ENCODE measurements around the gene CPXM1. TPM values are rescaled to one million over a fixed set of nuclear protein-coding genes. Genes with fewer than 3 reads are reported as not detected.

Gene CPXM1
- total and polyA plus RNA-seq, 7 donors = 0.27 to 1.3 (median 0.44) TPM

- TF ChIP-seq, protein P1, sequence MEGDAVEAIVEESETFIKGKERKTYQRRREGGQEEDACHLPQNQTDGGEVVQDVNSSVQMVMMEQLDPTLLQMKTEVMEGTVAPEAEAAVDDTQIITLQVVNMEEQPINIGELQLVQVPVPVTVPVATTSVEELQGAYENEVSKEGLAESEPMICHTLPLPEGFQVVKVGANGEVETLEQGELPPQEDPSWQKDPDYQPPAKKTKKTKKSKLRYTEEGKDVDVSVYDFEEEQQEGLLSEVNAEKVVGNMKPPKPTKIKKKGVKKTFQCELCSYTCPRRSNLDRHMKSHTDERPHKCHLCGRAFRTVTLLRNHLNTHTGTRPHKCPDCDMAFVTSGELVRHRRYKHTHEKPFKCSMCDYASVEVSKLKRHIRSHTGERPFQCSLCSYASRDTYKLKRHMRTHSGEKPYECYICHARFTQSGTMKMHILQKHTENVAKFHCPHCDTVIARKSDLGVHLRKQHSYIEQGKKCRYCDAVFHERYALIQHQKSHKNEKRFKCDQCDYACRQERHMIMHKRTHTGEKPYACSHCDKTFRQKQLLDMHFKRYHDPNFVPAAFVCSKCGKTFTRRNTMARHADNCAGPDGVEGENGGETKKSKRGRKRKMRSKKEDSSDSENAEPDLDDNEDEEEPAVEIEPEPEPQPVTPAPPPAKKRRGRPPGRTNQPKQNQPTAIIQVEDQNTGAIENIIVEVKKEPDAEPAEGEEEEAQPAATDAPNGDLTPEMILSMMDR (IDR thresholded peaks at IDR 0.05) = no peak
- ATAC-seq (no peak), DNase-seq (no peak)
- H3K36me3 ChIP-seq (ENCODE audit: insufficient read depth in 1 of 2, low read depth in 1 of 2) = no peaks in the 10 kb centered on the region
- H3K27ac ChIP-seq = no peak overlapping the region
- no peak overlapping the region for H3K4me3 ChIP-seq
- peaks cover 0 to 70% (median 17%) of the 10 kb centered on the region in 3 donors for H3K27me3 ChIP-seq (ENCODE audit: insufficient read depth in 3 of 3, low read length in 2 of 3)
- no peaks in the 10 kb centered on the region for H3K9me3 ChIP-seq
- intact Hi-C loops (cut with DNase I) = no loop called here
- 74 to 81% (median 74%) methylated on average over 4 of the region's 4 CpGs for WGBS, 3 donors
- no peaks in the 10 kb centered on the region for H3K4me1 ChIP-seq
Measured at GRCh38 chr20:2745936-2746635, 54.3 kb downstream of the CPXM1 start.

DNA sequence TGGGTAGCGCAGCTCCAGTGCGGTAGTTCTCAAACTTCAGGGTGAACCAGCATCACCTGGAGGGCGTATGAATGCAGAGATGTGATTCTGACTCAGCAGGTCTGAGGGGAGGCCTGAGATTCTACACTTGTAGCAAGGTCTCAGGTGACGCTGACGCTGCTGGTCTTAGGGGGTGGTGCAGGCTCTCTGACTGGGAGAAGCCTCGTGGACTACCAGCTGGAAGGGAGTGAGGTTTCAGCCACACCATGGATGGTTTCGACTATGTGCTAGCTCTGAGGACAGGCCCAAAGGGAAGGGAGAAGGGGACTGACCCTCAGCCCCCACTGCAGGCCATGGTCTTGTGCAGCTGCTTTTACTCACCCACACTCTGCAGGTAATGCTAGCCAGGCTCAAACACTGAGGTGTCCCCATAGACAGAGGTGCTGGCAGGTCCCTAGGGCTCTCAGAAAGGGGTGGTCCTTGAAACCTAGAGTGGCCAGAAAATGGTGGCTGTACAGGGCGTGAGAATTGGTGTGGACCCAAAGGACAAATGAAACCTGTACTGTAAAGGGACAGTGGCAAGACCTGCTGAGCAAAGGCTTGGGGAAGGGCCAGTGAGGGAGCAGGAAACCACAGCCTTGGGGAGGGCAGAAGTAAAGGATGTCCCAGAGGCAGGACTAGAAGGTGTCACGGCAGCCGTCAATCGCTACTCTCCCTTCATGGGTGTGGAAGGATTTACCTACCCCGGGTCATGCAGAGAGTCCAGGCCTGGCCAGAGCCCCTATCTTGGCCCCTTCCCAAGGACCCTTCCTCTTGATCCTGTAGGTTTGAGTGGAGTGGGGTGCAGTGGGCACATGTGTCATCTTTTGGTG lies 55.1 kb downstream of the CPXM1 start:
- H3K27me3 ChIP-seq (ENCODE audit: insufficient read depth in 3 of 3, low read length in 2 of 3) = peaks cover 0 to 62% (median 13%) of the 10 kb centered on the region in 3 donors
- 70 to 80% (median 77%) methylated on average over 12 of the region's 12 CpGs for WGBS, 3 donors
- H3K27ac ChIP-seq = no peak overlapping the region
- intact Hi-C loops (cut with DNase I) = no loop called here
- ATAC-seq = no peak
- H3K4me3 ChIP-seq = no peak overlapping the region
- H3K4me1 ChIP-seq = no peaks in the 10 kb centered on the region
- TF ChIP-seq, protein P1 (IDR thresholded peaks at IDR 0.05) = no peak
- H3K36me3 ChIP-seq (ENCODE audit: insufficient read depth in 1 of 2, low read depth in 1 of 2) = no peaks in the 10 kb centered on the region
- DNase-seq = no peak
- no peaks in the 10 kb centered on the region for H3K9me3 ChIP-seq

Other genes starting within 250 kb of the CPXM1 start
- gene NOP56, start 148.0 kb downstream of the CPXM1 start, total RNA-seq = 100 to 1,000 TPM in 2 of 4 donors, 10 to 100 TPM in 2; 90.9 to 114 (median 102) TPM
- gene NOP56, start 148.0 kb downstream of the CPXM1 start, polyA plus RNA-seq = 100 to 1,000 TPM in 1 of 3 donors, 10 to 100 TPM in 2; 63.2 to 173 (median 84.1) TPM
- 100 to 1,000 TPM in 2 of 4 donors, 10 to 100 TPM in 2; 58.8 to 153 (median 97.6) TPM for gene IDH3B, start 136.4 kb downstream of the CPXM1 start, total RNA-seq
- gene IDH3B, start 136.4 kb downstream of the CPXM1 start, polyA plus RNA-seq = 100 to 1,000 TPM in 2 of 3 donors, 10 to 100 TPM in 1; 86.0 to 262 (median 166) TPM
- gene EBF4, start 107.8 kb downstream of the CPXM1 start, total RNA-seq = 1 to 10 TPM; 1.2 to 1.9 (median 1.5) TPM
- under 1 TPM; 0.42 to 0.87 (median 0.52) TPM for gene EBF4, start 107.8 kb downstream of the CPXM1 start, polyA plus RNA-seq
- gene C20orf141, start 14.4 kb upstream of the CPXM1 start, total RNA-seq = not detected
- not detected for gene C20orf141, start 14.4 kb upstream of the CPXM1 start, polyA plus RNA-seq
- not detected for gene TMEM239, start 15.7 kb upstream of the CPXM1 start, total RNA-seq
- gene TMEM239, start 15.7 kb upstream of the CPXM1 start, polyA plus RNA-seq = not detected
- gene PCED1A, start 40.0 kb upstream of the CPXM1 start, total RNA-seq = 10 to 100 TPM in 1 of 4 donors, 1 to 10 TPM in 3; 4.8 to 11.5 (median 8.0) TPM
- 1 to 10 TPM; 4.2 to 6.5 (median 5.7) TPM for gene PCED1A, start 40.0 kb upstream of the CPXM1 start, polyA plus RNA-seq
- gene VPS16, start 40.1 kb upstream of the CPXM1 start, total RNA-seq = 10 to 100 TPM; 19.2 to 25.5 (median 23.7) TPM
- gene VPS16, start 40.1 kb upstream of the CPXM1 start, polyA plus RNA-seq = 10 to 100 TPM; 17.1 to 20.2 (median 18.1) TPM
- 10 to 100 TPM; 15.0 to 19.9 (median 18.2) TPM for gene PTPRA, start 72.9 kb upstream of the CPXM1 start, total RNA-seq
- 1 to 10 TPM; 7.6 to 9.6 (median 8.2) TPM for gene PTPRA, start 72.9 kb upstream of the CPXM1 start, polyA plus RNA-seq
- gene GNRH2, start 243.0 kb upstream of the CPXM1 start, total RNA-seq = not detected
- gene GNRH2, start 243.0 kb upstream of the CPXM1 start, polyA plus RNA-seq = under 1 TPM in 1 of 3 donors, not detected in 2; 0.39 TPM
- 10 to 100 TPM; 42.8 to 49.0 (median 44.7) TPM for gene MRPS26, start 245.4 kb upstream of the CPXM1 start, total RNA-seq
- gene MRPS26, start 245.4 kb upstream of the CPXM1 start, polyA plus RNA-seq = 100 to 1,000 TPM in 1 of 3 donors, 10 to 100 TPM in 2; 51.6 to 150 (median 68.7) TPM